OCI-LY7 (cell line): ENCODE data around the gene MAP7D2. TPM values are rescaled to one million over a fixed set of nuclear protein-coding genes. Genes with fewer than 3 reads are reported as not detected.

Experiments
- BruUV-seq: library from RNA; stranded (reverse); fragments of 400-500 nt; replicated peaks from 2 replicates; lab custom pipeline; 2021; lab: Mats Ljungman, UMichigan
- CTCF ChIA-PET: fragments of 300-600 bp; sonication (Branson Sonifier 250); formaldehyde crosslinking; loops from one replicate; lab custom pipeline; 2022; ENCODE audit warnings: antibody characterized with exemption; ENCODE audit not compliant: unreplicated experiment; lab: Charles Lee
- POLR2A ChIA-PET: fragments of 300-600 bp; sonication (Branson Sonifier 250); formaldehyde crosslinking; loops from one replicate; lab custom pipeline; 2022; ENCODE audit warnings: antibody characterized with exemption; lab: Charles Lee
- DNase-seq: peaks from one replicate; pipeline ENCODE4 v3.0.0-alpha.2; 2015; ENCODE audit warnings: low spot score
- H2AFZ ChIP-seq: fragments of 200-600 bp; sonication (generic), shearing (Covaris generic); 2 replicates; pipeline ENCODE4 v1.6.1; 2014; ENCODE audit warnings: mild to moderate bottlenecking, antibody characterized with exemption, low read length, moderate library complexity
- H3K27ac ChIP-seq: fragments of 200-600 bp; sonication (generic); 2 replicates; pipeline ENCODE4 v1.5.1; 2014; ENCODE audit warnings: mixed run types, low read depth, mild to moderate bottlenecking, moderate library complexity, low read length, inconsistent platforms; ENCODE audit not compliant: poor library complexity, severe bottlenecking
- H3K36me3 ChIP-seq: fragments of 200-600 bp; sonication (generic); 2 replicates; pipeline ENCODE4 v1.6.1; 2014; ENCODE audit warnings: mild to moderate bottlenecking, antibody characterized with exemption, low read length, moderate library complexity, mixed read lengths; ENCODE audit not compliant: insufficient read depth
- H3K4me1 ChIP-seq: fragments of 200-600 bp; sonication (generic); 2 replicates; pipeline ENCODE4 v1.5.1; 2014; ENCODE audit warnings: mild to moderate bottlenecking, low read length; ENCODE audit not compliant: insufficient read depth, poor library complexity, severe bottlenecking
- H3K4me2 ChIP-seq: fragments of 200-600 bp; sonication (generic); 2 replicates; pipeline ENCODE4 v1.6.1; 2014; ENCODE audit warnings: mild to moderate bottlenecking, low read length
- H3K4me3 ChIP-seq: fragments of 200-600 bp; sonication (generic); 2 replicates; pipeline ENCODE4 v1.5.1; 2014; ENCODE audit warnings: mild to moderate bottlenecking, low read depth, low read length; ENCODE audit not compliant: poor library complexity, severe bottlenecking
- H3K79me2 ChIP-seq: fragments of 200-600 bp; sonication (generic); 2 replicates; pipeline ENCODE4 v1.6.1; 2016; ENCODE audit warnings: low read depth, mild to moderate bottlenecking, low read length, moderate library complexity, mixed read lengths; ENCODE audit not compliant: insufficient read depth
- H3K9me2 ChIP-seq: fragments of 200-600 bp; sonication (generic); 2 replicates; pipeline ENCODE4 v1.6.1; 2016; ENCODE audit warnings: mild to moderate bottlenecking, low read length, mixed read lengths; ENCODE audit not compliant: insufficient read depth
- H3K9me3 ChIP-seq: fragments of 200-600 bp; sonication (generic); 2 replicates; pipeline ENCODE4 v1.6.1; 2014; ENCODE audit warnings: mild to moderate bottlenecking, mixed run types, low read length, mixed read lengths
- H4K20me1 ChIP-seq: fragments of 200-600 bp; sonication (generic); 2 replicates; pipeline ENCODE4 v1.6.1; 2014; ENCODE audit warnings: mild to moderate bottlenecking, antibody characterized with exemption, low read length, moderate library complexity, mixed read lengths; ENCODE audit not compliant: insufficient read depth
- EZH2phosphoT487 ChIP-seq: fragments of 200-600 bp; sonication (generic); IDR thresholded peaks from 2 replicates; pipeline ENCODE4 v1.6.1; 2018; ENCODE audit warnings: low read depth, borderline replicate concordance, mild to moderate bottlenecking, mixed run types, antibody characterized with exemption, low read length, moderate library complexity, mixed read lengths
- intact Hi-C: fragments of 100-400 bp; cut with micrococcal nuclease; formaldehyde crosslinking; loops from one replicate; pipeline ENCODE4 v1.10.0; 2022; ENCODE audit not compliant: unreplicated experiment
- total RNA-seq, 2 experiments: library from RNA; depleted of rRNA in 1 of 2; stranded (reverse); fragments of >200 nt in 1 of 2; shearing (Covaris generic) in 1 of 2; gene quantifications; 2 replicates each; pipeline ENCODE4 v1.2.3, GENCODE V29; 2014 to 2022
- TF ChIP-seq, protein P1 (sequence below): fragments of 200-600 bp; sonication (generic); conservative IDR thresholded peaks from 2 replicates; pipeline ENCODE4 v1.5.1; 2014; ENCODE audit warnings: mild to moderate bottlenecking, antibody characterized with exemption, low read length, moderate library complexity, mixed read lengths

MAP7D2 gene
- total RNA-seq, 2 experiments from 2014 or later: 0.13 TPM; not detected in 1

DNA sequence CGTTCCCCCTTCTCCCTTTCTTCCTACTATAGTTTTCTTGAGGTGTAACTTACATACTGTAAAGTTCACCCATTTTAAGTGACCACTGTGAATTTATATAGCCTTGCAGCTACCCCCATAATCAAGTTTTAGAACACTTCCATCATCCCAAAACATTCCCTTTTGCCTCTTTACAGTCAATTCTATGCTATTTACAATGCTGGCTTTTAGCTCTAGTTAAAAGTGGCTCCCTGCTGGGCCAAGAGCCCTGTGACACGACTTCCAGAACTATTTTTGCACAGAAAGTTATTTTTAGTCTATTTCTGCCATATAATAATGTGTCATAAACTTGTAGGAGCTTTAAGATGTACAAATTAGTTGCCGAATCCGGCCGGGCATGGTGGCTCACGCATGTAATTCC is 26.9 kb downstream of the MAP7D2 start:
- TF ChIP-seq, protein P1, sequence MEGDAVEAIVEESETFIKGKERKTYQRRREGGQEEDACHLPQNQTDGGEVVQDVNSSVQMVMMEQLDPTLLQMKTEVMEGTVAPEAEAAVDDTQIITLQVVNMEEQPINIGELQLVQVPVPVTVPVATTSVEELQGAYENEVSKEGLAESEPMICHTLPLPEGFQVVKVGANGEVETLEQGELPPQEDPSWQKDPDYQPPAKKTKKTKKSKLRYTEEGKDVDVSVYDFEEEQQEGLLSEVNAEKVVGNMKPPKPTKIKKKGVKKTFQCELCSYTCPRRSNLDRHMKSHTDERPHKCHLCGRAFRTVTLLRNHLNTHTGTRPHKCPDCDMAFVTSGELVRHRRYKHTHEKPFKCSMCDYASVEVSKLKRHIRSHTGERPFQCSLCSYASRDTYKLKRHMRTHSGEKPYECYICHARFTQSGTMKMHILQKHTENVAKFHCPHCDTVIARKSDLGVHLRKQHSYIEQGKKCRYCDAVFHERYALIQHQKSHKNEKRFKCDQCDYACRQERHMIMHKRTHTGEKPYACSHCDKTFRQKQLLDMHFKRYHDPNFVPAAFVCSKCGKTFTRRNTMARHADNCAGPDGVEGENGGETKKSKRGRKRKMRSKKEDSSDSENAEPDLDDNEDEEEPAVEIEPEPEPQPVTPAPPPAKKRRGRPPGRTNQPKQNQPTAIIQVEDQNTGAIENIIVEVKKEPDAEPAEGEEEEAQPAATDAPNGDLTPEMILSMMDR: no peak
- no peak for TF ChIP-seq EZH2phosphoT487
- Histone ChIP-seq H3K9me3 (no peaks in the 10 kb centered on the region), H3K4me3 (no peak overlapping the region), H3K27ac (no peak overlapping the region), H3K36me3 (no peaks in the 10 kb centered on the region), H3K79me2 (no peaks in the 10 kb centered on the region), H3K4me1 (no peaks in the 10 kb centered on the region), H4K20me1 (no peaks in the 10 kb centered on the region), H2AFZ (no peak overlapping the region), H3K9me2 (no peaks in the 10 kb centered on the region), H3K4me2 (no peak overlapping the region)
- ChIA-PET POLR2A (no interaction called here), CTCF (no interaction called here)
- intact Hi-C loops: no loop called here
- BruUV-seq: no TSS peak
- no peak for DNase-seq

DNA sequence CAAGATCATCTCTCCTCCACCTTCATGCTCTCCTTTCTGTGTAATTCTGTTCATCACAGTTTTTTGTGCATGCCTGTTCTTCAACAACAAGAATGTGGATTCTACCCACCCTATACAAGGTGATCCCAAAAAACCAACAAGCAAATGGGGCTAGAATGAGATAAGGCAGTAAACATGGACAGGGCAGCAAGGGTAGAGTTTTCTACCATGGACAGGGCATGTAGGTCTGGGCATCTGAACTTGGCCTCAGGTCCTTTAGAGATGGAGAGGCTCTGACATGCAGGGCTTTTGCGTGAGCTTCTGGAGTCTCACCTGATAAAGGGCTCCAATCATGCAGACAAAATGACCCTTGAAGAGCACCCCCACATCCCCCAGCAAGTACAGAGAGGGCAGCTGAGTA is 36.4 kb downstream of the MAP7D2 start:
- H3K9me3 ChIP-seq: no peaks in the 10 kb centered on the region
- intact Hi-C loops: no loop called here
- POLR2A ChIA-PET: no interaction called here
- no peak overlapping the region for H3K4me3 ChIP-seq
- no peaks in the 10 kb centered on the region for H4K20me1 ChIP-seq
- TF ChIP-seq, protein P1: no peak
- TF ChIP-seq EZH2phosphoT487: no peak
- no peaks in the 10 kb centered on the region for H3K79me2 ChIP-seq
- H3K27ac ChIP-seq: no peak overlapping the region
- no peak for DNase-seq
- no peak overlapping the region for H2AFZ ChIP-seq
- H3K4me2 ChIP-seq: no peak overlapping the region
- H3K4me1 ChIP-seq: no peaks in the 10 kb centered on the region
- H3K9me2 ChIP-seq: no peaks in the 10 kb centered on the region
- CTCF ChIA-PET: no interaction called here
- no peaks in the 10 kb centered on the region for H3K36me3 ChIP-seq
- BruUV-seq: no TSS peak

DNA sequence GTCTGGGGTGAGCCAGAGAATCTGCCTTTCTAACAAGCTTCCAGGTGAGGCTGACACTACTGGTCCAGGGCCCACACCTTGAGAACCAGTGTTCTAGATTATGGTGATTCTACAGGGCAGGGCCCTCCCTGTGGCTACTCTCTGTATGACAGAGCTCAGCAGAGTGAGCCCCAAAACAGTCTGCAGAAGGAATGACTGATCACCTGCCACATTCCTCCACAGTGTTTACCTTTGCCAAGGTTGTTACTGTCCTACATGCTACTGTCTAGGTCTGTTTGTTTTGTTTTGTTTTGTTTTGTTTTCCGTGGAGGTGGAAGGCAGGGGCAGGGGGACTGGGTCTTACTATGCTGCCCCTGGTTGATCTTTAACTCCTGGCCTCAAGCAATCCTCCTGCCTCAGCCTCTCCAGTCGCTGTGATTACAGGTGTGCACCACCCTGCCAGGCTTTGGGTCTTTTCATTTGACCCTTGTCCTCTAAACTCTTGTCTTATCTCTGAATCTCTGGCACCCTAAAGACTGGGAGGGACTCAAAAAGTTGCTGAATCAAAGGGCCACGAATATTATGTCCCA is 45.1 kb downstream of the MAP7D2 start:
- no TSS peak for BruUV-seq
- CTCF ChIA-PET: no interaction called here
- no peak overlapping the region for H3K4me3 ChIP-seq
- H3K36me3 ChIP-seq: no peaks in the 10 kb centered on the region
- intact Hi-C loops: no loop called here
- no peaks in the 10 kb centered on the region for H3K79me2 ChIP-seq
- no peak for DNase-seq
- no peaks in the 10 kb centered on the region for H3K9me3 ChIP-seq
- H4K20me1 ChIP-seq: no peaks in the 10 kb centered on the region
- POLR2A ChIA-PET: no interaction called here
- H3K4me2 ChIP-seq: no peak overlapping the region
- H3K27ac ChIP-seq: no peak overlapping the region
- TF ChIP-seq, protein P1: no peak
- TF ChIP-seq EZH2phosphoT487: no peak
- no peak overlapping the region for H2AFZ ChIP-seq
- H3K4me1 ChIP-seq: peaks cover 2% of the 10 kb centered on the region
- H3K9me2 ChIP-seq: no peaks in the 10 kb centered on the region
